ENCODE data around the gene SRPK3. TPM values are rescaled to one million over a fixed set of nuclear protein-coding genes. Genes with fewer than 3 reads are reported as not detected.

Gene SRPK3
- total RNA-seq, 2 experiments from 2014 or later = not detected

GRCh38 chrX:153750127-153750774, 30.6 kb upstream of the SRPK3 start:
- Mint-ChIP-seq H3K4me3 (no peak overlapping the region), H3K36me3 (ENCODE audit: low read depth) (no peaks in the 10 kb centered on the region), H3K9me3 (ENCODE audit: low read depth) (no peaks in the 10 kb centered on the region), H3K27me3 (peaks cover 2% of the 10 kb centered on the region), H3K4me1 (no peaks in the 10 kb centered on the region), H3K27ac (no peak overlapping the region)
- CTCF ChIA-PET = interaction anchor here (1.2 kb wide), 1 partner anchor 217 kb away, joined by 3 read pairs; no protein-coding TSS in a partner anchor
- ATAC-seq (no peak), DNase-seq (no peak)
- intact Hi-C loops (cut with DNase I, micrococcal nuclease) = no loop called here
- POLR2A ChIA-PET = no interaction called here

GRCh38 chrX:153755136-153755535, 25.7 kb upstream of the SRPK3 start:
- ATAC-seq = no peak
- intact Hi-C loops (cut with DNase I, micrococcal nuclease) = no loop called here
- CTCF ChIA-PET = no interaction called here

GRCh38 chrX:153761863-153762262, 19.0 kb upstream of the SRPK3 start:
- H3K27me3 Mint-ChIP-seq = no peaks in the 10 kb centered on the region
- H3K36me3 Mint-ChIP-seq (ENCODE audit: low read depth) = no peaks in the 10 kb centered on the region
- H3K4me1 Mint-ChIP-seq = peaks cover 9% of the 10 kb centered on the region
- no peak overlapping the region for H3K4me3 Mint-ChIP-seq
- no peak overlapping the region for H3K27ac Mint-ChIP-seq
- DNase-seq (no peak), ATAC-seq (no peak)
- H3K9me3 Mint-ChIP-seq (ENCODE audit: low read depth) = no peaks in the 10 kb centered on the region
- ChIA-PET CTCF (interaction anchor here (1.4 kb wide), 1 partner anchor 10 kb away, joined by 3 read pairs; no protein-coding TSS in a partner anchor), POLR2A (no interaction called here)
- intact Hi-C loops (cut with DNase I, micrococcal nuclease) = loop anchor here (5.0 kb wide), 3 partner anchors 120 to 185 kb away; partner anchors contain the start of gene AVPR2 (in 1 of the 2)

More at GRCh38 chrX:153755136-153755535, 25.7 kb upstream of the SRPK3 start:
- POLR2A ChIA-PET = no interaction called here
- Mint-ChIP-seq H3K27me3 (no peaks in the 10 kb centered on the region), H3K4me3 (no peak overlapping the region), H3K36me3 (ENCODE audit: low read depth) (no peaks in the 10 kb centered on the region), H3K27ac (no peak overlapping the region), H3K9me3 (ENCODE audit: low read depth) (no peaks in the 10 kb centered on the region), H3K4me1 (no peaks in the 10 kb centered on the region)
- DNase-seq = no peak

- Mint-ChIP-seq H3K4me3 (no peak overlapping the region), H3K27me3 (no peaks in the 10 kb centered on the region), H3K4me1 (peaks cover 9% of the 10 kb centered on the region), H3K36me3 (ENCODE audit: low read depth) (no peaks in the 10 kb centered on the region), H3K27ac (no peak overlapping the region), H3K9me3 (ENCODE audit: low read depth) (no peaks in the 10 kb centered on the region)
- ChIA-PET CTCF (interaction anchor here (1.4 kb wide), 2 partner anchors 11 to 187 kb away, joined by 3 to 8 read pairs; no protein-coding TSS in a partner anchor), POLR2A (no interaction called here)
- intact Hi-C loops (cut with DNase I, micrococcal nuclease) = loop anchor here (5.0 kb wide), 3 partner anchors 120 to 185 kb away; partner anchors contain the start of gene AVPR2 (in 1 of the 2)
- ATAC-seq (no peak), DNase-seq (no peak)
Observed at GRCh38 chrX:153762626-153763173, 18.1 kb upstream of the SRPK3 start.

- H3K4me3 Mint-ChIP-seq = no peak overlapping the region
- ChIA-PET CTCF (interaction anchor here (0.7 to 1.4 kb wide), 5 partner anchors 11 to 186 kb away, joined by 3 to 8 read pairs (median 3); no protein-coding TSS in a partner anchor), POLR2A (no interaction called here)
- H3K36me3 Mint-ChIP-seq (ENCODE audit: low read depth) = no peaks in the 10 kb centered on the region
- no peak overlapping the region for H3K27ac Mint-ChIP-seq
- no peaks in the 10 kb centered on the region for H3K9me3 Mint-ChIP-seq (ENCODE audit: low read depth)
- ATAC-seq = no peak
- intact Hi-C loops (cut with DNase I, micrococcal nuclease) = loop anchor here (5.0 kb wide), 3 partner anchors 119 to 184 kb away; partner anchors contain the start of gene AVPR2 (in 1 of the 2)
- H3K4me1 Mint-ChIP-seq = peaks cover 9% of the 10 kb centered on the region
- DNase-seq = no peak
- H3K27me3 Mint-ChIP-seq = no peaks in the 10 kb centered on the region
Observed at GRCh38 chrX:153763298-153763932, 17.4 kb upstream of the SRPK3 start.

- ATAC-seq (peak; percentile 87), DNase-seq (peak; percentile 86)
- no peak within 1 kb of the TSS for H3K4me3 Mint-ChIP-seq
- intact Hi-C loops (cut with DNase I, micrococcal nuclease) = loop anchor here (1.0 to 5.0 kb wide), 7 partner anchors 30 to 189 kb away; partner anchors contain the start of genes AVPR2 (in 1 of the 2), IDH3G (in 1 of the 2) and SSR4 (in 1 of the 2)
- peaks cover 9% of the 10 kb centered on the region for H3K4me1 Mint-ChIP-seq
- H3K27me3 Mint-ChIP-seq = no peaks in the 10 kb centered on the region
- no peak within 1 kb of the TSS for H3K27ac Mint-ChIP-seq
- no peaks in the 10 kb centered on the region for H3K36me3 Mint-ChIP-seq (ENCODE audit: low read depth)
- H3K9me3 Mint-ChIP-seq (ENCODE audit: low read depth) = no peaks in the 10 kb centered on the region
- CTCF ChIA-PET = interaction anchor here (0.7 to 1.4 kb wide), 4 partner anchors 165 to 186 kb away, joined by 3 to 8 read pairs (median 4); no protein-coding TSS in a partner anchor
- POLR2A ChIA-PET = no interaction called here
Observed at GRCh38 chrX:153763989-153764755, 16.7 kb upstream of the SRPK3 start, which contains the start of gene PLXNB3. TSS of gene PLXNB3 (plus strand) at chrX:153764249. CDS start at chrX:153765536, 1,287 bp downstream.

GRCh38 chrX:153764786-153765137, 16.1 kb upstream of the SRPK3 start:
- DNase-seq (no peak), ATAC-seq (no peak)
- Mint-ChIP-seq H3K36me3 (ENCODE audit: low read depth) (no peaks in the 10 kb centered on the region), H3K4me1 (peaks cover 9% of the 10 kb centered on the region), H3K9me3 (ENCODE audit: low read depth) (no peaks in the 10 kb centered on the region), H3K27ac (no peak overlapping the region), H3K4me3 (no peak overlapping the region), H3K27me3 (no peaks in the 10 kb centered on the region)
- POLR2A ChIA-PET = no interaction called here
- CTCF ChIA-PET = interaction anchor here (0.7 to 0.9 kb wide), 2 partner anchors 164 to 186 kb away, joined by 3 to 5 read pairs; no protein-coding TSS in a partner anchor
- intact Hi-C loops (cut with DNase I, micrococcal nuclease) = loop anchor here (1.0 to 5.0 kb wide), 9 partner anchors 30 to 763 kb away; partner anchors contain the start of genes AVPR2 (in 1 of the 2), IDH3G (in 1 of the 2) and SSR4 (in 1 of the 2)

GRCh38 chrX:153765138-153766079, 15.4 kb upstream of the SRPK3 start:
- H3K4me3 Mint-ChIP-seq = no peak overlapping the region
- H3K9me3 Mint-ChIP-seq (ENCODE audit: low read depth) = no peaks in the 10 kb centered on the region
- H3K27ac Mint-ChIP-seq = no peak overlapping the region
- DNase-seq (no peak), ATAC-seq (no peak)
- intact Hi-C loops (cut with DNase I, micrococcal nuclease) = loop anchor here in 1 of 2 experiments (5.0 kb wide), 2 partner anchors 52 to 762 kb away; no protein-coding TSS in a partner anchor
- POLR2A ChIA-PET = no interaction called here
- CTCF ChIA-PET = no interaction called here
- H3K4me1 Mint-ChIP-seq = peaks cover 9% of the 10 kb centered on the region
- no peaks in the 10 kb centered on the region for H3K36me3 Mint-ChIP-seq (ENCODE audit: low read depth)
- H3K27me3 Mint-ChIP-seq = no peaks in the 10 kb centered on the region

GRCh38 chrX:153766098-153766817, 14.6 kb upstream of the SRPK3 start:
- H3K9me3 Mint-ChIP-seq (ENCODE audit: low read depth) = no peaks in the 10 kb centered on the region
- peak; percentile 71 for DNase-seq
- peak; percentile 71 for ATAC-seq
- intact Hi-C loops (cut with DNase I, micrococcal nuclease) = loop anchor here in 1 of 2 experiments (5.0 kb wide), 2 partner anchors 51 to 761 kb away; no protein-coding TSS in a partner anchor
- peaks cover 9% of the 10 kb centered on the region for H3K4me1 Mint-ChIP-seq
- no peaks in the 10 kb centered on the region for H3K36me3 Mint-ChIP-seq (ENCODE audit: low read depth)
- ChIA-PET CTCF (no interaction called here), POLR2A (no interaction called here)
- no peak overlapping the region for H3K4me3 Mint-ChIP-seq
- H3K27ac Mint-ChIP-seq = no peak overlapping the region
- H3K27me3 Mint-ChIP-seq = no peaks in the 10 kb centered on the region
